Common myeloid progenitor, CD34-positive (primary cell): ENCODE measurements around the gene ENTR1.
A peak's percentile ranks its signal among the peaks of the same experiment; 100 is the strongest.

Experiments used
- CTCF ChIA-PET: fragments of 350-600 bp; sonication (Branson Sonifier 250); formaldehyde crosslinking; loops from one replicate; lab custom pipeline; 2021; ENCODE audit warnings: antibody characterized with exemption; lab: Charles Lee
- POLR2A ChIA-PET: fragments of 350-600 bp; sonication (Branson Sonifier 250); formaldehyde crosslinking; loops from one replicate; lab custom pipeline; 2021; ENCODE audit warnings: antibody characterized with exemption; lab: Charles Lee
- DNase-seq, 3 donors: peaks; one replicate each; pipeline versions ENCODE4 v3.0.0 to v3.0.0-alpha.2; 2013
- H3K27ac ChIP-seq, 2 experiments: 1 replicate in 1 of 2; 2 replicates in 1 of 2; pipeline ENCODE4 v1.7.0; 2013; ENCODE audit warnings: inconsistent platforms in 2 of 2, low read length in 2 of 2, mild to moderate bottlenecking in 2 of 2, low read depth in 1 of 2, moderate library complexity in 1 of 2; ENCODE audit not compliant: severe bottlenecking in 2 of 2, insufficient read depth in 1 of 2, poor library complexity in 1 of 2
- H3K27me3 ChIP-seq, 5 experiments: replicated peaks in 2 of 5; 1 replicate in 3 of 5; 2 replicates in 2 of 5; pipeline versions ENCODE4 v1.6.1 to v1.7.0; 2013; ENCODE audit warnings: low read length in 4 of 5, mild to moderate bottlenecking in 2 of 5, moderate library complexity in 2 of 5, inconsistent platforms in 1 of 5; ENCODE audit not compliant: insufficient read depth in 5 of 5, control insufficient read depth in 4 of 5
- H3K36me3 ChIP-seq, 4 experiments: 1 replicate in 2 of 4; 2 replicates in 2 of 4; pipeline versions ENCODE4 v1.6.1 to v1.7.0; 2013; ENCODE audit warnings: low read length in 3 of 4, control low read depth in 1 of 4, mild to moderate bottlenecking in 1 of 4; ENCODE audit not compliant: control insufficient read depth in 4 of 4, insufficient read depth in 4 of 4
- H3K4me1 ChIP-seq, 4 experiments: 1 replicate in 3 of 4; 2 replicates in 1 of 4; pipeline versions ENCODE4 v1.6.1 to v1.7.1; 2013; ENCODE audit warnings: low read length in 3 of 4, mild to moderate bottlenecking in 3 of 4, control low read depth in 1 of 4, inconsistent platforms in 1 of 4, moderate library complexity in 1 of 4; ENCODE audit not compliant: control insufficient read depth in 4 of 4, insufficient read depth in 4 of 4; ENCODE audit errors: control extremely low read depth in 1 of 4
- H3K4me3 ChIP-seq, 7 experiments: 1 replicate in 4 of 7; 2 replicates in 3 of 7; pipeline versions ENCODE4 v1.5.1 to v1.7.0; 2013; ENCODE audit warnings: mild to moderate bottlenecking in 7 of 7, low read length in 6 of 7, moderate library complexity in 6 of 7, inconsistent platforms in 2 of 7, low read depth in 2 of 7, control low read depth in 1 of 7; ENCODE audit not compliant: insufficient read depth in 4 of 7, control insufficient read depth in 1 of 7; ENCODE audit errors: extremely low read depth in 1 of 7
- H3K9me3 ChIP-seq, 5 experiments: 1 replicate in 4 of 5; 2 replicates in 1 of 5; pipeline versions ENCODE4 v1.6.1 to v1.7.1; 2013; ENCODE audit warnings: low read length in 4 of 5, mild to moderate bottlenecking in 2 of 5, inconsistent platforms in 1 of 5, low read depth in 1 of 5, moderate library complexity in 1 of 5; ENCODE audit not compliant: control insufficient read depth in 4 of 5, insufficient read depth in 2 of 5; ENCODE audit errors: control extremely low read depth in 1 of 5
- WGBS: methylation state at CpG from one replicate; pipeline ENCODE4 v1.1.5; 2013; ENCODE audit not compliant: insufficient coverage; 5-methylcytosine and 5-hydroxymethylcytosine counted together

Gene ENTR1

DNA sequence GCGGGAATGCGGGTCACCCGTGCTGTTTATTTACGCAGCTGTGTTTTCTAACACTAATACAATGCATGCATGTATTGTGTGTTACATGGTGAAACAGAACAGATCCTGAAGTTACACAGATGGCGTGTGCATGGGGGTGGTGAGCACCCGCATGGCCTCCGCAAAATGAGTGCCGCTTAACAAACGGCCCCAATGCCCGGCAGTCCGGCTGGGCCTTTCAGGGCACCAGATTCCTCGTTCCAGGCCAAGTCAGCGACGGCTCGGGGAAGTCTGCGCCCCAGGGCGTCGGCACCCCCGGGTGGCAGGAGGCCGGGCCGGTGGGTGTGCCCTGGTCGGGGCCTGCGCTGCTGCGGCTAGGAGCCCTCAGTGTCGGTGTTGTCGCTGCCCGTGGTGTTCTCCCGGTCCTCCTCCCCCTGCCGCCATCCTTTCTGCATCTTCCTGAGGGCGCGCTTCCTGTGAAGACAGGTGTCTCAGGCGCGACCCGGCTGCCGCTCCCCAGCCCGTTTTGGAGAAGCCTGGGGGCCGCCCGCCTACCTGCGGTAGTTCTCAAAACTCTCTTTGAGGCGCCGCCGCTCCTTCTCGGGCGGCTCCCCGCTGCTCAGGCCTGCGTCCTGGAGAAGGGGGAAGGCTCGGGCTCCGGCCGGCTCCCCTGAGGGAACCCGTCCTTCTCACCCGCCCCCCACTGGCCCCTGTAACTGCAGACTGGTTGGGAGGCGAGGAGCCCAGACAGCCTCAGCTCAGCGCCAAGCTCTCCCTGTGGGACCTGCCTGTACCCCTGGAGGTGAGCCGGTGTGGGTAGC lies 46.3 kb downstream of the ENTR1 start:
- Histone ChIP-seq H3K4me3 (peak overlapping the region in 2 of 7 experiments; percentile 89), H3K27me3 (peaks cover 0 to 3% (median 0%) of the 10 kb centered on the region in 5 experiments), H3K36me3 (peaks cover 0 to 24% (median 7%) of the 10 kb centered on the region in 4 experiments), H3K27ac (no peak overlapping the region), H3K4me1 (peaks cover 0 to 28% (median 19%) of the 10 kb centered on the region in 4 experiments), H3K9me3 (no peaks in the 10 kb centered on the region)
- no peak for DNase-seq
- ChIA-PET POLR2A (interaction anchor here (1.1 to 2.3 kb wide), 4 partner anchors 8 to 54 kb away, joined by 3 to 5 read pairs (median 4); no protein-coding TSS in a partner anchor), CTCF (interaction anchor here (1.0 to 4.5 kb wide), 11 partner anchors 20 to 52 kb away, joined by 3 to 38 read pairs (median 4); partner anchors contain the start of genes ENTR1 and PMPCA)
- WGBS, result 59% methylated on average over 45 of the region's 54 CpGs

DNA sequence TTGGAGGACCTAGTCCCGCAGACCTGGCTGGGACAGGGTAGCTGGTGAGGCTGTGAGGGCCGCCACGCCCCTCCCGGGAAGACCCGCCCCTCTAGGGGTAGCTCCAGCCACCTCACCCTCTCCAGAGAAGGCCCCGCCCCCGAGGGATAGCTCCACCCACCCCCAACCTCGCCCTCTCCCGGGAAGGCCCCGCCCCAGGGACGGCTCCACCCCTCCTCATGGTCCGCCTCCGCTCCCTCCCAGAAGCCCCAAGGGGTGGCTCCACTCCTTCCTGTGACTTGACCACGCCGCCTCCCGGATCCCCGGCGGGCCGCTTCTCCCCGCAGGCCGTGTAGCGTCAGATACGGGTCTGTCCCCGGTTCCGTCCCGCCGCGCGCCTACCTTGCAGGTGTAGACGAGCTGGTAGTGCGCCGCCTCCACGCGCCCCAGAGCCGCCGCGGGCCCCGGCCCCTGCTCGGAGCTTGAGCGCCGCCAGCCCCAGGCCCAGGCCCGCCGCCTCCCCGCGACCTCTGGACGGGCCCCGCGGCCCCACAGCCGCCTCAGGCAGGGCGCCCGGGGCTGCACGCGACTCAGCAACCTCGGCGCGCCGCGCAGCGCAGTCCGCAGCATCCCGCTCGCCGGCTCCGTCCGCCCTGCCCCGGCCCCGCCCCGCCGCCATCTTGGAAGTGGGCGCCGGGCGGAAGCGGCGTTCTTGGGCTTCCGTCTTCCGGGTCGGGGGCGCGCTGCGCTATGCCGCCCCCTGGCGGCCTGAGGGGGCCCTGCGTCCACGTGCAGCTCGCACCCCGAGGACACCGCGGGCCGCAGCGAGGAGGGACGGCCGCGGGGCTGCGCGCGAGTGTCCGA lies 47.1 kb downstream of the ENTR1 start, which contains the start of gene DNLZ:
DNLZ (minus strand) TSS at position 639 of the 843 bp plus-strand sequence; CDS start at position 609, 30 bp downstream.
- ChIA-PET CTCF (interaction anchor here (0.5 to 4.5 kb wide), 15 partner anchors 9 to 254 kb away, joined by 3 to 38 read pairs (median 4); partner anchors contain the start of genes ENTR1 and PMPCA), POLR2A (interaction anchor here (0.9 to 2.3 kb wide), 6 partner anchors 9 to 53 kb away, joined by 3 to 9 read pairs (median 4); no protein-coding TSS in a partner anchor)
- Histone ChIP-seq H3K27me3 (peaks cover 0 to 3% (median 0%) of the 10 kb centered on the region in 5 experiments), H3K4me3 (peak within 1 kb of the TSS; percentile 63 to 89 (median 80)), H3K27ac (peak within 1 kb of the TSS in 1 of 2 experiments; percentile 43), H3K36me3 (peaks cover 0 to 23% (median 7%) of the 10 kb centered on the region in 4 experiments), H3K4me1 (peaks cover 0 to 28% (median 19%) of the 10 kb centered on the region in 4 experiments), H3K9me3 (no peaks in the 10 kb centered on the region)
- WGBS, result under 1% methylated on average over 62 of the region's 97 CpGs
- peak; percentile 90 to 94 (median 92) for DNase-seq

DNA sequence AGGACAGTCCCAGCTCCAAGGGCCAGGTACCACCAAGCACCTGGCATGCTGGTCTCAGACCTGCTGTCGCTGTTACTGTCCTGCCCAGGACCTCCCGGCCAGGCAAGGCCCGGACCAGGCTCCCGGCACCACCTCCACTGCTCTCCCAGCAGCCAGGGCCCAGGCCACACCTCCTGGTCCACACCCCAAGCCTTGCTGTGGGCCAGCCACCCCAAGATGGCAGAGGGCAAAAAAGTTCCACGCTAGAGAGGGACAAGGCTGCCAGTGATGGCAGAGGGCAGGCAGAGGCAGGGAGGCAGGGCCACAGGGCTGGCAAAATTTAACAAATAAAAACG lies 48.0 kb downstream of the ENTR1 start:
- CTCF ChIA-PET, result interaction anchor here (1.0 to 4.5 kb wide), 10 partner anchors 8 to 50 kb away, joined by 3 to 38 read pairs (median 6); partner anchors contain the start of genes ENTR1 and PMPCA
- H3K27ac ChIP-seq, result peak overlapping the region in 1 of 2 experiments; percentile 43
- H3K4me3 ChIP-seq, result no peak overlapping the region
- H3K9me3 ChIP-seq, result no peaks in the 10 kb centered on the region
- H3K27me3 ChIP-seq, result peaks cover 0 to 3% (median 0%) of the 10 kb centered on the region in 5 experiments
- peaks cover 0 to 22% (median 10%) of the 10 kb centered on the region in 4 experiments for H3K36me3 ChIP-seq
- H3K4me1 ChIP-seq, result peaks cover 0 to 28% (median 19%) of the 10 kb centered on the region in 4 experiments
- POLR2A ChIA-PET, result interaction anchor here (1.2 to 2.3 kb wide), 4 partner anchors 10 to 52 kb away, joined by 3 to 8 read pairs (median 4); no protein-coding TSS in a partner anchor
- 96% methylated on average over 4 of the region's 6 CpGs for WGBS
- no peak for DNase-seq

DNA sequence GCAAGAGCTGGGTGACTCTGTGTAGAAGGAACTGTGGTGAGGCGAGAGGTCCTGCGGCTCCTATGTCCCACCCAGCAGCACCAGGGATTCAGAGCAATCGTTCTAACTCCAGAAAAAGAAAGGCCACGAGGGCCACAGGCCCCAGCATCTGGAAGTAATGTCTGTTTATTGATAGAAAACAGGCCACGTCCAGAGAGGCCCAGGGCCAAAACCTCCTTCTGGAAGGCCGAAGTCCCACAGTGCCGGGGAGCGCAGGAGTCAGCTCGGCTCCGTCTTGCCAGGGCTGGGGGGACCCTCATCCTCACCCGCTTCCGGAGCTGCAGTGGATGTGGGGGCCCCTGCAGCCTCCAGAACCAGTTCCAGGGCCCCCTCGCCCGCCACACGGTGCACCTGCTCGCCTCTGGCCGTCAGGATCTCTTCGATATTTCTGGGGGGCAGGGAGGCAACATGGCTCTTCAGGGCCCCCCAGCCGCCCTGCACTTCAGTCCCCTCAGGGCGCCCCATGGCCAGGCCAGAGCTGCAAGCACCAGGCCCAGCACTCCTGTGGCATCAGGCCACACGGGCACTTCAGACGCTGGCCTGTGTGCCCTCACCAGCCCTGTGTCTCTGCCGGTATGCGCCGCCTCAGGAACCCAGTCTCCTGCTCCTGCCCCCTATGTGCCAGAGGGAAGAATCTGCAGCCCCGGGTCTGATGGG lies 48.5 kb downstream of the ENTR1 start:
- peaks cover 0 to 23% (median 11%) of the 10 kb centered on the region in 4 experiments for H3K36me3 ChIP-seq
- POLR2A ChIA-PET, result interaction anchor here (2.3 kb wide), 1 partner anchor 11 kb away, joined by 5 read pairs; no protein-coding TSS in a partner anchor
- DNase-seq, result no peak
- WGBS, result 96% methylated on average over 21 of the region's 26 CpGs
- CTCF ChIA-PET, result interaction anchor here (1.6 to 4.5 kb wide), 5 partner anchors 8 to 49 kb away, joined by 4 to 38 read pairs (median 6); no protein-coding TSS in a partner anchor
- H3K4me1 ChIP-seq, result peaks cover 0 to 28% (median 19%) of the 10 kb centered on the region in 4 experiments
- no peaks in the 10 kb centered on the region for H3K9me3 ChIP-seq
- no peak overlapping the region for H3K4me3 ChIP-seq
- peak overlapping the region in 1 of 2 experiments; percentile 43 for H3K27ac ChIP-seq
- H3K27me3 ChIP-seq, result peaks cover 0 to 3% (median 0%) of the 10 kb centered on the region in 5 experiments

DNA sequence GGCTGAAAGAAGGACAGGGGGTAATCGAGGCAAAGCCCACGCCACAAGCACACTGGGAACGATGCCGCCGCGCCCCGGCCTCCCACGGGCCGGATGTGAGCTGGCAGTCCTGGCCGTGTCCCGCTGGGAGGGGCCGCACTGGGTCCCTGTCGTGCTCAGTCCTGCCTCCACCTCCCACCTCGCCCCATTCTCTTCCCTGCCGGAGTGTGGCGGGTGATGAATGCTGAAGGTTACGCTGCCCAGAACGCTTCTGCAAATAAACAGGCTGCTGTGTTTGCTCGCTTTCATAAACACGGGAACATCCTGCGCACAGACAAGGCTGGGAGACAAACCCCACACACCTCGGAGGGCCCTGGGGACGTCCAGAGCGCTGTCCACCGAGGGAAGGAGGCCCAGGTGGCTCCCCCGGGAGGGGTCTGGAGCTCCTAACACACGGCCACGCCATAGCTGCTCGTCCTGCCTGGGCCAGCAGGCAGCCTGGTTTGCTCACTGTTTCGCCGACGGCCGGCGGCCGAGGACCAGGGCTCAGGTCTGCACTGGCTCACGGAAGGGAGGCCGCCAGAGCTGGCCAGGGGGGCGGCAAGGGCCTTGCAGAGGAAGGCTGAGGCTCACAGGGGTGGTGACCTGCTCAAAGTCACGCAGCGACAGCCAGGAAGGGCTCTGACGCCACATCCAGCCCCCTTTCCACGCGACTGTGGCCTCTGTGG lies 49.2 kb downstream of the ENTR1 start:
- Histone ChIP-seq H3K27me3 (peaks cover 0 to 3% (median 0%) of the 10 kb centered on the region in 5 experiments), H3K9me3 (no peaks in the 10 kb centered on the region), H3K4me1 (peaks cover 0 to 26% (median 18%) of the 10 kb centered on the region in 4 experiments), H3K36me3 (peaks cover under 1 to 28% (median 13%) of the 10 kb centered on the region in 4 experiments), H3K4me3 (no peak overlapping the region), H3K27ac (no peak overlapping the region)
- ChIA-PET CTCF (interaction anchor here (3.7 kb wide), 1 partner anchor 49 kb away, joined by 38 read pairs; no protein-coding TSS in a partner anchor), POLR2A (no interaction called here)
- WGBS, result 91% methylated on average over 29 of the region's 43 CpGs
- no peak for DNase-seq
